HG03469 (cell line): ENCODE data around the gene RIBC2.
"Not testable (repeated sequence)": the region's sequence is repeated elsewhere in the genome, so short reads cannot be mapped to it uniquely, and the experiment has no call there.

Experiments used
- ATAC-seq: cut with Tn5 transposase; IDR thresholded peaks from one replicate; pipeline ENCODE4 v1.9.1; 2021; ENCODE audit warnings: mild to moderate bottlenecking, moderate library complexity, moderate number of reproducible peaks; ENCODE audit not compliant: unreplicated experiment

Gene RIBC2

DNA sequence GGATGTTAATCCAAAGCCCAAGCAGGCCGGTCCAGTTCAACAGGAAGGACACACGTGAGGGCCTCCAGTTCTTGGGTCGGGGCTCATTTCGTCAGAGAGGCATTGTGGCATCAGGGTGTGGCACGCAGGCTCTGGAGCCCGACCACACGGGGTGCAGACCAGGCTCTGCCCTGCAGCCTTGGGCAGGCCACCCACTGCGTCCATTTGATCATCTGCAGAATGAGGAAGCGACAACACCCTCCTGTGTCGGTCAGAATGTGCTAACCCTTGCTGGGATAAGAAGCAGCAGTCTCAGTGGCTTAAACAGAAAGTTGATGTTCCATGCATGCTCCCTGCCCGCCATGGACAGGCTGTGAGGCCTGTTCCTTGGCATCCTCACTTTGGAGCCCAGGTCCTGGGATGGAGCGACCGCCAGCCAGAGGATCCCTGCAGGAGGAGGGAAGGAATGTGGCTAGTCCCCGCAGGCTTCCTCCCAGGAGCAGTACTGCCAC, 10.8 kb downstream of the RIBC2 start:
- no peak for ATAC-seq

DNA sequence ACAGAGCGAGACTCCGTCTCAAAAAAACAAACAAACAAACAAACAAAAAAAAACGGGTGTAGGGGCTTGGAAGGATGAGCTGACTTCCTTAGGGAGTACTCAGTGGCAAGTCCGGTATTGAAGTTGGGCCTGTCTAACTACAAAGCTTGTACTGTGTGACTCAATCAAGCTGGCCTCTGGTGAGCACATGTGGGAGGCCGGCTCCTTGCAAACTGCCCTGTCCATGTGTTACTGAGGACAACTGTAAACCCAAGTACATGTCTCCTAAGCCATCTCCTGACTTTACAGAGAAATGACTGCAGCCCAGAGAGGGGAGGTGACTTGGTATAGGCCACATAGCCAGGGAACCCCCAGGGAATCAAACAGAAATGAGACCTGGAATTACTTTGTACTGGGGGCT, 11.6 kb downstream of the RIBC2 start:
- ATAC-seq: no peak

DNA sequence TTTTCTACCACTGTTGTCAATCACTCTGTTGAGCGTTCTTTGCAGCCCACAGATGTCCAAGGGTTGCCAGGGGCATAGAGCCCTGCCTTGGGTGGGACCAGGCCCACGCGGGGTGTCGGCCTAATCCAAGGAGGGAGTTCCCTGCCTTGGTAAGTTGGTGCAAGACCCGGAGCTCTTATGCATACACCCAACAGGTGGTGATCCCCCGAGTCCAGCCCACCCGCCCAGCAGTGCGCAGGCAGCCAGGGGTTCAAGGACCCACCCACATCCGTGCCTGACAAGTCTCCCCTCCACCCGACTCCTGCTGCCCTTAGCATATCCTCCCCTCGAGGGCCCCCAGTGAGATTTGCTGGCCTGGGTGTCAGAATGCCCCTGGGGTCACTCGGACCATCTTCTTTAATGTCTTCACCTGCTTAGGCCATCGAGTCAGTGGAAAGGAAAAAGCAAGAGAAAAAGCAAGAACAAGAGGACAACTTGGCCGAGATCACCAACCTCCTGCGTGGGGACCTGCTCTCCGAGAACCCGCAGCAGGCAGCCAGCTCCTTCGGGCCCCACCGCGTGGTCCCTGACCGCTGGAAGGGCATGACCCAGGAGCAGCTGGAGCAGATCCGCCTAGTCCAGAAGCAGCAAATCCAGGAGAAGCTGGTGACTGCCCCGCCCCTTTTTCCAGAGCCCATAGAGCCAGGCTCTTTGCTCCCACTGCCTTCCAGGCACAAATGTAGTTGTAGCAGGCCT, 12.2 kb downstream of the RIBC2 start:
- no peak for ATAC-seq

DNA sequence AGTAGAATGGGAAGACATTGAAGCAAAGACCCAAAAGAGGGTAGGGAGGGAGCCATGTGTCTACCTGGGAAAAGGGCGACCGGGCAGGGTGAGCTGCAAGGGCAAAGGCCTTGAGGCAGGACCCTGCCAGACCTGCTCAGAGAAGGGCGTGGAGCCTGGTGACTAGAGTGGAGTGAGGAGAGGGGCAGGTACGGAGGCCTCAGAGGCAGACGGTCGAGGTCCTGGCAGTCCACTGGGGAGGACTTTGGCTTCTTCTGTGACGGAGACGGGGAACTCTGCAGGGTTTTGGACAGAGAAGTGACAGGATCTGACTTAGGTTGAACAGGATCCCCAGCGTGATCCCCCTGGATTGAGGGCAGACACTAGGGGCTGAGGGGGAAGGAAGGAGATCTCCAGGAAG, 12.9 kb downstream of the RIBC2 start:
- ATAC-seq: no peak

DNA sequence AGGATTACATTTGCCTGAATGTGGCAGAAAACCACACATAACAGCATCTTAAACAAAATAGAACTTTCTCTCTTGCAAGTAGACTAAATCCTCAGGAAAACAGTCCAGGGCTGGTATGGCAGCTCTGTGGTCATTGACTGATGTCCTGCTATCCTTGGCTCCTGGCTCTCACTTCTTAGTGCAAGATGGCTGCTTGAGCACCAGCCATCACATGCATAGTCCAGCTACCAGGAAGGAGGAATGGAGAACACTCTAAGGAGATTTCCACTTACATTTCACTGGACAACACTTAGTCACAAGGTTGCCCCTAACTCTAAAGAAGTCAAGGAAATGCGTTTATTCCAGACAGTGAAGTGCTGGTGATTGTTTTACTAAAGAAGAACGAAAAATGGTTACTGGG, 13.6 kb downstream of the RIBC2 start:
- no peak for ATAC-seq

DNA sequence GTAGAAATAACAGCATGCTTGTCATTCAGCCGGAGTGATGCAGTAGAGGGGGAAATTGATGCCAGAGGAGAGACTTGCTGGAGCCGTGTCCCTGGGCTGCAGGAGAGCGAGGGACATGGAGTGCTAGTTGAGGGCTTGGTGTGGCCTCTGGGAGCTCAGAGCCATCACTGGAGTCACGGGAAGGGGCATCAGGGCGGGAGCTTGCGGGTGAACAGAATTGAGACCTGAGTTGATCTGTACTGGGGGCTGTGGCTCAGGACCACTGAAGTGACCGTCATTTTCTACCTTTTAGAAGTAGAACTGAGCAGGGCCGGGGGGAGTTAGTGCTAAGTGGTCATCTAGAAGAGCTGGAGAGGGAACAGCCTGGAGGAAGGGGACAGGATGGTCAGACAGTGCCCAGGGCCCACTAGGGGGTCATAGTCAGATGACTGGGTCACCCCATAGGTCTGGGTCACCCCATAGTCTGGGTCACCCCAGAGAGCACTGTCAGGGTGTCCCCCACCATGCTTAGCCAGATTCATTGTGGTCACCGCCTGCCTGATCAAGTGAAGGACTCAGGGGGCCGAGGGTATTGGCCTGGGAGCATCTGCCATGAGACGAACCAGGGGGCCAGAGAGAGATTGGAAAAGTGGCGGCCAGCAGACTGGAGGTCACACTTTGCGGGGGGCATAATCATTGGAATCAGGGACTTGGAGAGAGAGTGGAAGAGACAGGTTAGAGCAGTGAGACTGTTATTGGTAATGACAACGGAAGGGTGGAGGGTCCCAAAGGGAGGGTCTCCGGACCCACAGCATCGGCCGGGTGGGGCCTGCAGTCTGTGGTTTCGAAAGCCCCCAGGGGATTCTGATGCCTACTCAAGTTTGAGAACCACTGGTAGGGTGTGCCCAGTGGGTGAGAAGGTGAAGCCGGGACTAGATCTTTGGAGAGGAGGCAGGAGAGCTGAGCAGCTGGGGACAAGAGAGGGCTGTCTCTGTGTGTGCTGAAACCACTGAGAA, 15.2 kb downstream of the RIBC2 start:
- ATAC-seq: no peak

DNA sequence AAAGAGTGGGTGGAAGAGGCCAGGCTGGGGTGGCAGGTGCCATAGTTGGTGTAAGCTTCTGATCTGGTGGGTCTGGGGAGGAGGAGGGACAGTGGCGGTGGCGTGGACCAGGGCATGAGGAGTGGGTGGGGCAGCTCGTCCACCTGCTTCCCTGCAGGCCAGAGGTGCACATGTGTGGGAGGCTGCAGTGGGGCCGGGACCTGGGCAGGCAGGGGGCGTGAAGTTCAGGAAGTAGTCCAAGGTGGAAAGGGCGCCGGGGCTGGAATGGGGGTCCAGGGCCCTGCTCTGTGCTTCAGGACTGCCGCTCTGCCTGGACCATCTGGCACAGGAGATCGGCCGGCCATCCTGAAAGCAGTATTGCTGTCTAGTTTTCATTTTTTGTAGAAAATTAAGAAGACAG, 15.9 kb downstream of the RIBC2 start:
- no peak for ATAC-seq

DNA sequence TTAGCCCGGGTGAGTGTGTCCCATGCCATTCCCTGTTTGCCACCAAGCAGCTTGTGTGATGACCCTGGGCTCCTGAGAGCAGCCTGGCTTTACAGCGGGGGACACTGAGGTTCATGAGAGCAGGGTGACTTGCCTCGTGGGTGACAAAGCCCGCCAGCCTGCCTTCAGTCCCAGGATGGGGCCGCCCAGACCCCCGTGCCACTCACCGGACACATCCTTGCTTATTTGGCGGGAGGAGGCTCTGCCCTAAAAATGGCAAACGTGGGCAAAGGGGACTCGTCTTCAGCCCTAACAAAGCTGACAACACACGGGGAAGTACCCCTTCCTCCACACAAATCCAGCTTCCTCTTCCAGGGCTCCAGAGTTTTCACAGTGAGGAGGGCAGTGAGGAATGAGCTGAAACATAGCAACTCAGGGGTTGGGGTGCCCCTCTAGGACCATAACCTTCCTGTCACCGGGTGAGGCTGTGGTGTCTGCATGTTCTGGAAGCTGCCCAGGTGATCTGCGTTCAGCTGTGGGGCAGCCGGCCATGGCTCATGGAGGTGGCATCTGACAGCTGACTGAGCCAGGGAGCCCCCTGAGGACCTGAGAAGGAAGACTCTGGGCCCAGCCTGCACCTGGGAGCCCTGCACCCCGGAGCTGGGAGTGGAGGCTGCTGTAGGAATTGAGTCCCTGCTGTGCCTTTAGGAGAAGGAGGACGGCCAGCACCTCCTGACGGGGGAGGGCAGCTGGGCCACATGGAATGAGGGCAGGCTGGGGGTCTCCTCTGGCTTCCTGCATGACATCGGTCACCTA, 16.7 kb downstream of the RIBC2 start:
- ATAC-seq: no peak

DNA sequence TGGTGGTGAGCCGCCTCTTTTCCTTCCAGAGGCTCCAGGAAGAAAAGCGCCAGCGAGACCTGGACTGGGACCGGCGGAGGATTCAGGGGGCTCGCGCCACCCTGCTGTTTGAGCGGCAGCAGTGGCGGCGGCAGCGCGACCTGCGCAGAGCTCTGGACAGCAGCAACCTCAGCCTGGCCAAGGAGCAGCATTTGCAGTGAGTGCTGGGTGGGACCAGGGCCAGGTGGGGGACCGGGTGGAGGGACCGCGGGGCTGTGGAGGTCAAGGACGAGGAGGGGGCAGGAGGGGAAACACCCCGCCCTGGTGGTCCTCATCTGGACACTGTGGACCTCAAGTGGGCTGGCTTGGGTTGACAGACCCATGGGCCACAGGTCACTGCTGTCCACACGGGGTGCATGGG, 17.4 kb downstream of the RIBC2 start:
- no peak for ATAC-seq

DNA sequence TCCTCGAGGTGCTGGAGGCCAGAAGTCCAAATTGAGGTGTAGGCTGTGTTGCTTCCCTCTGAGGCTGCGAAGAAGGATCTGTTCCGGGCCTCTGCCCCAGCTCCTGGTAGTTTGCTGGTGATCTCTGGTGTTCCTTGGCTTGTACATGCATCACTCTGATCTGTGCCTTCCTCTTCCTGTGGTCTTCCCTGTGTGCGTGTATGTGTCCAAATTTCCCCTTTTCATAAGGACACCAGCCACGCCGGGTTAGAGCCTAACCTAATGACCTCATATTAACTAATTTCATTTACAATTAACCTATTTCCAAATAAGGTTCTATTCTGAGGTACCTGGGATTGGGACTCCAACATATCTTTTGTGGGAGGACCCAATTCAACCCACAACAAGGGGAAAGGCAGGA, 21.5 kb downstream of the RIBC2 start:
- ATAC-seq: no peak

DNA sequence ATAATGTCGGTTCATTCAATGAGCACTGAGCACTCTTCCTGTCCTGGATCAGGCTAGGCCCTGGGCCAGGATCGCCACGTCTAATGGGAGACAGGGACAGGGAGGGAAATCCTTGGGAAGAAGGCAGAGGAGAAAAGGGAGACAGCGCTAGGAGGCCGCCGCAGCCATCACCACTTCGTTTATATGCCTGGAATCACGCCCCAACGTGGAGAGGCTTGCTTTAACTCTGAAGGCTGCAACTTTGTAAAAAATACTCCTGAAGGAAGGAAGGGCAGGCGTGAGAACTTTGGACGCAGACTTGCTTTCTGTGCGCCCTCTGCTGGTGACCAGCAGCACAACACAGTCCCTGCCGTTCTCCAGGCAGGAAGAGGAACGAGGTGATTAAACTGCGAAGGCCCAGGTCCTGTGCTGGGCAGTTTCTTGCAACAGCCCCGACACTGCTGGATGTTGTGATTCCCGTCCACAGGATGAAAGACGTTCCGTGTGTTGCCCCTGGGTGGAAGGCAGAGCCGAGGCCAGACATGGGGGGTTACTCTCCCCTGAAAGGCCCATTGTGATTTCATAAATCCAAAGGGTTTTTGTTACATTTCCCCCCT, 22.1 kb downstream of the RIBC2 start:
- ATAC-seq: no peak

DNA sequence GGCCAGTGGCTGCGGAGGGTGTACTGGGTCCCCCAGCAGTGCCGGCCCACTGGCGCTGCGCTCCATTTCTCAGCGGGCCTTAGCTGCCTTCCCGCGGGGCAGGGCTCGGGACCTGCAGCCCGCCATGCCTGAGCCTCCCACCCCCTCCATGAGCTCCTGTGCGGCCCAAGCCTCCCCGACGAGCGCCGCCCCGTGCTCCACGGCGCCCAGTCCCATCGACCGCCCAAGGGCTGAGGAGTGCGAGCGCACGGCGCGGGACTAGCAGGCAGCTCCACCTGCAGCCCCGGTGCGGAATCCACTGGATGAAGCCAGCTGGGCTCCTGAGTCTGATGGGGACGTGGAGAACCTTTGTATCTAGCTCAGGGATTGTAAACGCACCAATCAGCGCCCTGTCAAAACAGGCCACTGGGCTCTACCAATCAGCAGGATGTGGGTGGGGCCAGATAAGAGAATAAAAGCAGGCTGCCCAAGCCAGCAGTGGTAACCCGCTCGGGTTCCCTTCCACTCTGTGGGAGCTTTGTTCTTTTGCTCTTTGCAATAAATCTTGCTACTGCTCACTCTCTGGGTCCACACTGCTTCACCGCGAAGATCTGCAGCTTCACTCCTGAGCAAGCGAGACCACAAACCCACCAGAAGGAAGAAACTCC, 23.5 kb downstream of the RIBC2 start:
- ATAC-seq: not testable (repeated sequence)

DNA sequence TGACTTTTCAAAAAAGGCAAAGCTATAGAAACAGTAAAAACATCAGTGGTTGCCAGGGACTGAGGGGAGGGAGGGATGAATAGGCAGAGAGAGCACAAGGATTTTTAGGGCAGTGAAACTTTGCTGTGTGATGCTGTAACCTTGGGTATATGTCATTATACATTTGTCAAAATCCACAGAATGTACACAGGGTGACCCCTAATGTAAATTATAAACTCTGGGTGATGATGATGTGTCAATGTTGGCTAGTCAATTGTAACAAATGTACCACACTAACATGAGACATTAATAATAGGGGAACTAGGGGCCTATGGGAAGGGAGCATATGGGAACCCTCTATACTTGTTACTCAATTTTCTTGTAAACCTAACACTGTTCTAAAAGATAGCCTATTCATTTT, 24.8 kb downstream of the RIBC2 start:
- ATAC-seq: no peak

DNA sequence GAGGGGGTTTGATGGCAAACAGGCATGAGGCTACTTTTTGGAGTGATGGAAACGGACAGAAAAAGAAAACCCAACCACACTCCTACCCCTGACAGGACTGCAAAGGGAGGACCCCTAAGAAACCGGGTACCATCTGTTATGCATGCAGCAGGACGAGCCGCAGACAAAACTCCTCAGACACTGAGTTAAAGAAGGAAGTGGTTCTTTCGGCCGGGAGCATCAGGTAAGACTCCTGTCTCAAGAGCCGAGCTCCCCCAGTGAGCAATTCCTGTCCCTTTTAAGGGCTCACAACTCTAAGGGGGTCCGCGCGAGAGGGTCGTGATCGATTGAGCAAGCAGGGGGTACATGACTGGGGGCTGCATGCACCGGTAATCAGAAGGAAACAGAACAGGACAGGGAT, 27.2 kb downstream of the RIBC2 start:
- ATAC-seq: not testable (repeated sequence)

DNA sequence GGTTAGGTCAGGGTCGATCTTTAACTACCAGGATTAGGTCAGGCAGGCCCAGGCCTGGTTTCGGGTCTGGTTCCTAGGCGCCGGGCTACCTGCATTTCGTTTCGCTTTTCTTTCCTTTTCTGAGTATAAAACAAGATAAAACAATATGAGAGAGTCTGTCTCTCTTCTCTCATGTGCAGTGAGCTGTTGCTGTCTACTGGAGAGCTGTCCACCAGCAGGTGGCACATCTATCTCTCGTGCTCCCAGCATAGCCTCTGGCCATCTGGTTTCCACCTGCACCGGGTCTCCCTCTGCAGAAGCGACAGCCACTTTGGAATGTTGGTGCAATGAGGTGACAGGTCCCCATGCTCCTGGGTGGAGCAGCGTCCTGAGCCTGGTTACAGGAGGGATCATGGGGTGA, 27.6 kb downstream of the RIBC2 start:
- no peak for ATAC-seq

DNA sequence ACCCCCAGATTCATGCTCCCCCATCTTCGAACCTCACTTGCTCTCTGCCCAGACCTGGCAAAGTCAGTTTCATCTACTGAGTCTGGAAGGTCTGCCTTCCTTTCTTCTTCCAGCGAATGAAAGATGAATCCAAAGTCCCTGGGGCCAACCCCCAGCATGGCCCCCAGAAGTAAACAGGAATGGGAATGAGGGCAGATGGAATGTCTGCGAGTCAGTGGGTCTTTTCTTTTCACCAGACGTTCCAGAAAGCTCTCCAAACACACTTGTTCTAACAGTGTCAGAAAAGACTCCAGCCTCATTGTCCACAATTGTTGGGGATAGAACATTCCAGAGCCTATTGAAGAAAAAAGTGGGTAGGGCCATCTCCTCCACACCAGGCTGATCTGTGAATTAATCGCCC, 28.6 kb downstream of the RIBC2 start:
- no peak for ATAC-seq

DNA sequence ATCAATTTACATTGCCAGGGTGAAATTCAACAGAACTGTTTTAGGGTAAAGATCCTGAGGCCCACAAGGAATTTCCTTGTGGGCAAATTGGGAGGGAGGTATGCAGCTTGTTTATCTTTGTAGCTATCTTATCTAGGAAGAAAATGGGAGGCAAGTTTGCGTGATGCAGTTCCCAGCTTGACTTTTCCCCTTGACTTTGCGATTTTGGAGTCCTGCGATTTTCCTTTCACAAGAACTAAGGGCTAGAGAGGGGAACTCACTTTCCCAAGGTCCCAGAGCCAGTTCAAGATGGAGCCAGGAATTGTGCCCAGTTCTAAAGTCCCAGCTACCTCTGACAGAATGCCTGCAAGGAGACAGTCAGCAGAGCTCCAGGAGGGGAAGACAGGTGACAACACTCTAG, 30.7 kb downstream of the RIBC2 start:
- no peak for ATAC-seq

DNA sequence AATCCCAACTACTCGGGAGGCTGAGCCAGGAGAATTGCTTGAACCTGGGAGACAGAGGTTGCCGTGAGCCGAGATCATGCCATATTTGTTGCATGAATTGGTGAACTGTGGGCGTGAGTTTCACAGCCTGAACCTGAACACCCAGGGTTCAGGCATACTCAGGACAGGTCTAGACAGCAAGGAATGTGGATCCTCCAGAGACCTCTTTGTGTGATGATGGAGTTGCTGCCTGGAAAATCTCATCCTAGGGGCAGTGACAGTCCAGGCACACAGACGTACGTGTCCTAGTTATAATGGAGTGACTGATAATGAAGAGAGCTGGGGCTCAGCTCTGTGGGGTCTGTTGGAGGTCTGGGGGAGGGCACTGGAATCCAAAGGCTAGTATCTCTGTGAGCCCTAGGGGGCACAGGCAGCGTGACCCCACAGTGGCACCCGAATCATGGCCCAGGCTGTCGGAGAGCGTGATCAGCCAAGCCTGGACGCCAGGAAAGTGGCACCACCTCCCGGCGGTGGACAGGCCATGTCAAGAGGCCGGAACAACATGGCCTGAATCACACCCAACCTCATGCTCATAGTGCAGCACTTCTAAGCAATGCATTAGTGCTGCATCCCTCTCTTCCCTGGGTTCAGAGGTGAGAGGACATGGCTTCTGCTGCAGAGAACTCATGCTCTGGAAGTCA, 31.7 kb downstream of the RIBC2 start:
- ATAC-seq: no peak

DNA sequence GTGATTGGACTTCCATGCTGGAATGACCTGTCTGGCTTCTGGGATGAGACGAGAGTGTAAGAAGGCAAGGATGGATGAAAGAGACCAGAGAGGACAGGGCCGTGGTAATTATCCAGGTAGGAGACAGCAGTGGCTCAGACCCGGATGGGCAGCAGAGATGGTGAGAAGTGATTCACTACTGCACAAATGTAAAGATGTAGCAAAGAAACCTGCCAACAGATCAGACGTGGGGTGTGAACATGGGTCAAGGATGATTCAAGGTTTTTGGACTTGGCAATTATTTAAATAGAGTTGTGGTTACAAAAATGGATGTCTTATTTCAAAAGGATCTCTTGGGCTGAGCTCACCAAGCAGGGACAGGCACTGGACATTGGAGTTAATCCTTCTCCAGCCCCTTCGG, 32.7 kb downstream of the RIBC2 start:
- ATAC-seq: no peak

DNA sequence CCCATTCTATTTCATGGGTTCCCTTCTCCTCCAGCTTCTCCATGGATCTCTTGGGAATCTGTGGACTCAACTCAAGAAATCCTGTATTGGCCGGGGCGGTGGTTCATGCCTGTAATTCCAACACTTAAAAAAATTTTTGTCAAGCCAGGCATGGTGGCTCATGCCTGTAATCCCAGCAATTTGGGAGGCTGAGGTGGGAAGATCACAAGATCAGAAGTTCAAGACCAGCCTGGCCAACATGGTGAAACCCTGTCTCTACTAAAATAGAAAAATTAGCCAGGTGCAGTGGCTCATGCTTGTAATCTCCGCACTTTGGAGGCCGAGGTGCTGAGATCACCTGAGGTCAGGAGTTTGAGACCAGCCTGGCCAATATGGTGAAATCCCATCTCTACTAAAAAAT, 34.1 kb downstream of the RIBC2 start:
- not testable (repeated sequence) for ATAC-seq
